Endothelial cell of coronary artery (primary cell): Measurements from ENCODE around the gene ARPC1A. TPM values are rescaled to one million over a fixed set of nuclear protein-coding genes. Genes with fewer than 3 reads are reported as not detected.

Experiments used
- total RNA-seq: library from RNA; depleted of rRNA; stranded (reverse); fragments of >200 nt; gene quantifications from 2 replicates; pipeline ENCODE4 v1.2.3, GENCODE V29; 2014

The ARPC1A gene
- total RNA-seq = 224 and 226 TPM in 2 replicates

GRCh38 chr7:99325592-99326407, at the start of gene ARPC1A:
Gene ARPC1A (plus strand): TSS chr7:99325898. CDS start chr7:99333354, 7,456 bp downstream.

GRCh38 chr7:99374111-99375064, 48.7 kb downstream of the ARPC1A start, which contains the start of gene ARPC1B:
Gene ARPC1B (plus strand): TSS chr7:99374730. CDS start chr7:99385715, 10,985 bp downstream.

DNA sequence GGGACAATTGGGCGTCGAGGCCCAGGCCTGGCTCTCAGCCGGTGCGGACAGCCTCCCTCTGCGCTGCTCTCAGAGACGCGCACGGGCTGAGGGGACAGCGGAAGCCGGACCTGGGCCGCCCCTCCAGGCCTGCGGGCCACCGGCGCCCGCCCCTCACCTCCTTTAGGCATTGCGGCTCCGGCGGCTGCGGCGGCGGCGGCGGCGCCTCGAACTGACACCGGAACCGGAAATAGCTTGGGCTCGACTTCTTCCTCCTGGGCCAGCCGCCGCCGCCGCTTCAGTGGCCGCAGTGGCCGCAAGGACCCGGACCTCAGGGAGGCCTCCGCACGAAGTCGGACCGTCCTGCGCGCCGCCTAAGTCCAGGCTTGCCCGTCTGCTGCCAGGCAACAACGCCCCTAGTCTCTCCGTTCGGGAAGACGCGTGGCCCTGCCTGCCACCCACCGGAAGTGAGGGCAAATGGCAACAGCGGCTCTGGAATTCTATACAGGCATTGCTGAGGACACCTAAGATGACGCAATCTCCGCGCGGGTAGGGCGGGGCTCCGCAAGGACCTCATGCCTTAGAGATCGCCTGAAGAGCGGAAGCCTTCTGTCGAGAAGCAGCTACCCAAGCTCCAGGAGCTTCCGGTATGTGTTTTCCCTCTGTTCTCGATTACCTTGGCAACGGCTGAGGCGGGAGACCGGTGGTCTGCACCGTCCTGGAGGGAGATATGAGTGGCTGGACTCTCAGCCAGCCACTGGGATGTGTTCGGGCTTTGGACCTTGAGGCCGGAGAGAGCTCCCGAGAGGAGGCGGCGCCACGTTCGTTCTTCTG, 82.9 kb downstream of the ARPC1A start, which contains the start of the genes BUD31 and PDAP1:
TSS of gene BUD31 (plus strand) at position 591 of the 813 bp plus-strand sequence. CDS start 2,124 bp downstream, outside the sequence.
TSS of gene PDAP1 (minus strand) at position 219 of the 813 bp plus-strand sequence. CDS start at position 170, 49 bp downstream.

Other genes with a start within 250 kb of the ARPC1A start
- gene SMURF1, start 181.8 kb upstream of the ARPC1A start, total RNA-seq = 17.4 and 20.2 TPM in 2 replicates
- gene KPNA7, start 117.8 kb upstream of the ARPC1A start, total RNA-seq = under 0.01 TPM in 1 of 2 replicates, not detected in the other
- 0.38 and 0.72 TPM in 2 replicates for gene MYH16, start 53.1 kb upstream of the ARPC1A start, total RNA-seq
- gene ARPC1B, start 48.8 kb downstream of the ARPC1A start, total RNA-seq = 600 and 643 TPM in 2 replicates
- gene PDAP1, start 82.7 kb downstream of the ARPC1A start, total RNA-seq = 29.6 and 32.8 TPM in 2 replicates
- 120 TPM in 2 replicates for gene BUD31, start 83.1 kb downstream of the ARPC1A start, total RNA-seq
- 4.0 and 5.9 TPM in 2 replicates for gene PTCD1, start 112.9 kb downstream of the ARPC1A start, total RNA-seq
- gene CPSF4, start 113.0 kb downstream of the ARPC1A start, total RNA-seq = 23.8 and 26.0 TPM in 2 replicates
- gene ATP5MF, start 140.3 kb downstream of the ARPC1A start, total RNA-seq = 281 and 445 TPM in 2 replicates
- gene ZNF789, start 147.0 kb downstream of the ARPC1A start, total RNA-seq = 5.7 and 7.0 TPM in 2 replicates
- gene ZNF394, start 174.4 kb downstream of the ARPC1A start, total RNA-seq = 24.7 and 28.4 TPM in 2 replicates
- gene ZKSCAN5, start 178.8 kb downstream of the ARPC1A start, total RNA-seq = 10.4 and 11.8 TPM in 2 replicates
- 4.9 and 5.9 TPM in 2 replicates for gene FAM200A, start 226.2 kb downstream of the ARPC1A start, total RNA-seq
- gene ZNF655, start 232.7 kb downstream of the ARPC1A start, total RNA-seq = 9.3 and 26.9 TPM in 2 replicates